ENCODE data around the gene NCOA7.
"Not testable (repeated sequence)": the region's sequence is repeated elsewhere in the genome, so short reads cannot be mapped to it uniquely, and the experiment has no call there.

The NCOA7 gene

GRCh38 chr6:125753937-125754259 is 36.9 kb upstream of the NCOA7 start:
- DNase-seq: no peak

- no peak for DNase-seq
Measured at GRCh38 chr6:125754566-125754965, 36.2 kb upstream of the NCOA7 start.

- DNase-seq: no peak
Measured at GRCh38 chr6:125759184-125759902, 31.4 kb upstream of the NCOA7 start.

GRCh38 chr6:125759959-125760457 is 30.8 kb upstream of the NCOA7 start:
- no peak for DNase-seq

GRCh38 chr6:125764121-125764671 is 26.6 kb upstream of the NCOA7 start:
- no peak for DNase-seq

- DNase-seq: no peak
Measured at GRCh38 chr6:125765944-125766343, 24.8 kb upstream of the NCOA7 start.

GRCh38 chr6:125766641-125767040 is 24.1 kb upstream of the NCOA7 start:
- no peak for DNase-seq

GRCh38 chr6:125769147-125769783 is 21.5 kb upstream of the NCOA7 start:
- no peak for DNase-seq

- DNase-seq: no peak
Measured at GRCh38 chr6:125773387-125774341, 17.1 kb upstream of the NCOA7 start.

GRCh38 chr6:125776107-125776826 is 14.5 kb upstream of the NCOA7 start:
- not testable (repeated sequence) for DNase-seq

- peak; percentile 91 for DNase-seq
Measured at GRCh38 chr6:125779924-125780539, 10.7 kb upstream of the NCOA7 start.

GRCh38 chr6:125780540-125781313 is 10.0 kb upstream of the NCOA7 start:
- DNase-seq: peak; percentile 35

GRCh38 chr6:125781314-125781868 is 9.4 kb upstream of the NCOA7 start:
- no peak for DNase-seq

- no peak for DNase-seq
Measured at GRCh38 chr6:125784365-125784764, 6.4 kb upstream of the NCOA7 start.

GRCh38 chr6:125787791-125788190 is 3.0 kb upstream of the NCOA7 start:
- no peak for DNase-seq

GRCh38 chr6:125789167-125789566 is 1.6 kb upstream of the NCOA7 start:
- no peak for DNase-seq

- peak; percentile 74 for DNase-seq
Measured at GRCh38 chr6:125789576-125790357, 993 bp upstream of the NCOA7 start.

GRCh38 chr6:125791151-125791819 is 525 bp downstream of the NCOA7 start:
- no peak for DNase-seq

GRCh38 chr6:125791820-125792165 is 1.0 kb downstream of the NCOA7 start:
- DNase-seq: no peak

- DNase-seq: no peak
Measured at GRCh38 chr6:125792172-125792571, 1.4 kb downstream of the NCOA7 start.
